ENCODE results near the gene CGB3.
"Not testable (repeated sequence)": the region's sequence is repeated elsewhere in the genome, so short reads cannot be mapped to it uniquely, and the experiment has no call there.

CGB3 gene

DNA sequence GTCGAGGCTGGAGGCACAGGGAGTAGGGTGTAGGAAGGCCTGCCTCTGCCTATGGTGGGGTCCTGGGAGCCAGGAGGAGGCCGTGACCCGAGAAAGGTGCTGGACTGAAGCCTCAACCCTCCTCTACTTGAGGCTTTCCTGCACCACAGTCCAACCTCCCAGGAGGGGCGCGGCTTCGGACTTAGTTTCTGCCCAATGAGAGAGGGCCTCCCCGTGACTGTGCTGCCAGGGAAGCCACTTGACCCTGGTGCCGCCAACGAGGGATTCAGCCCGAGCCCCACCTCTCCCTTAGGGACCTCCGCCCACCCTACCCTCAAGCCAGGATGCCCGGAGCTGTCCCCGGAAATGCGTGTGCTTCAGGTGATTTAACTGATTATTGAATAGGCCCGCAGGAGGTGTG lies at the start of gene CGB3:
Gene CGB3, minus strand, starts transcription at position 101 of the 400 bp plus-strand sequence. CDS start 362 bp downstream, outside the sequence.
- H3K4me3 ChIP-seq (ENCODE audit: low read length), result not testable (repeated sequence)

DNA sequence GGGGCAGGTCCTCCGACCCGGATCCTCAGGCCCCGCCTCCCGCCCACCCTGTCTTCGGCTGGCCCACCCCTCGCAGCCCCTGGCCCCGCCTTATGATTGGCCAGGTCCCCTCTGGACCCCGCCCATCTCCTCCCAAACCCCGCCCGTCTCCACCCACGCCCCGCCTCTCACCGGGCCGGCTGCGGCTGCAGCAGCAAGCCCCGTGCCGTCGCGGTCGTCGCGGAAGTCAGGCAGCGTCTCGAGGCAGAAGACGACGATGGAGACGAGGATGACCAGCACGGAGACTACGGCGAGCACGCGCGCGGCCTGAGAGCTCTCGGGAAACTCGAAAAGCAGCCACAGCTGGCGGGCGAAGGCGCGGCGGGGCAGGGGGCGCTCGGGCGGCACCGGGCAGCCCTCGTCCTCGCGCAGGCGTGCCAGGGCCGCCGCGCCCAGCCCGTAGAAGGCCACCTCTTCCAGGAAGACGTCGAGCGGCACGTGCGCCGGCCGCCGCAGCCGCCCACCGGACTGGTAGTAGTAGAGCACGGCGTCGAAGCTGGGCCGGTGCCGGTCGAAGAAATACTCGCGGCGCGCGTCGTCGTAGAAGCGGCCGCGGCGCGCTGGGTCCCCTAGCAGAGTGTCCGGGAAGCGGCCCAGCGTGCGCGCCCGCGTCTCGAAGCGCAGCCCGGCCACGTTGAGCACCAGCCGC lies 47.9 kb upstream of the CGB3 start:
- TF ChIP-seq ZNF274 (IDR thresholded peaks at IDR 0.05; ENCODE audit: low read depth, low read length), result no peak
- H3K4me3 ChIP-seq (ENCODE audit: low read length), result no peak overlapping the region

DNA sequence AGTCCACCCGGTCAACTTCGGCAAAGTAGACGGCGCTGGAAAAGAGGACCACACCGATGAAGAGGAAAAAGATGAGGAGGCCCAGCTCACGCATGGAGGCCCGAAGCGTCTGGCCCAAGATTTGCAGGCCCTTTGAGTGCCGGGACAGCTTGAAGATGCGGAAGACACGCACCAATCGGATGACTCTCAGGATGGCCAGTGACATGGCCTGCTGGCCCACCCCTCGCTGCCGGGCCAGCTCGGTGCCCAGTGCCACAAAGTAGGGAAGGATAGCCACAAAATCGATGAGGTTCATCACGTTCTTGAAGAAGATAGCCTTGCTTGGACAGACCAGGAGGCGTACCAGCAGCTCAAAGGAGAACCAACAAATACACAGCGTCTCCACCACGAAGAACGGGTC lies 46.3 kb upstream of the CGB3 start:
- TF ChIP-seq ZNF274 (IDR thresholded peaks at IDR 0.05; ENCODE audit: low read depth, low read length), result no peak
- H3K4me3 ChIP-seq (ENCODE audit: low read length), result no peak overlapping the region

DNA sequence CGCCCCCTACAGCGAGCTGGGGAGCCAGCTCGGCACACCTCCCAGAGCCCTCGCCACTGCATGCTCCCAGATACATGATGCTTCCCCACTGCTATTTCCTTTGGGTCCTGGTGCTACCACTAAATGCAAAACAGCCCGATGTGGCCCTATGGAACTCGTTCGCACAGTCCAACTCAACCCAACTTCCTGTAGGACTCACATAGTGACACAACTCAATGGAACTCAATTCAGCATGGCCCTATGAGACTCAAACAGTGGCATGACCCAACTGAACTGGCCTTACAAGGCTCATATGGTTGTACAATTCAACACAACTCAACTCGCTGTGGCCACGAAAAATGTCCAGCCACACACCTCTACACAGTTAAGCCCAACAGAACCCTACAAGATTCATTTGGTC lies 44.9 kb upstream of the CGB3 start:
- no peak for TF ChIP-seq ZNF274 (IDR thresholded peaks at IDR 0.05; ENCODE audit: low read depth, low read length)
- no peak overlapping the region for H3K4me3 ChIP-seq (ENCODE audit: low read length)

DNA sequence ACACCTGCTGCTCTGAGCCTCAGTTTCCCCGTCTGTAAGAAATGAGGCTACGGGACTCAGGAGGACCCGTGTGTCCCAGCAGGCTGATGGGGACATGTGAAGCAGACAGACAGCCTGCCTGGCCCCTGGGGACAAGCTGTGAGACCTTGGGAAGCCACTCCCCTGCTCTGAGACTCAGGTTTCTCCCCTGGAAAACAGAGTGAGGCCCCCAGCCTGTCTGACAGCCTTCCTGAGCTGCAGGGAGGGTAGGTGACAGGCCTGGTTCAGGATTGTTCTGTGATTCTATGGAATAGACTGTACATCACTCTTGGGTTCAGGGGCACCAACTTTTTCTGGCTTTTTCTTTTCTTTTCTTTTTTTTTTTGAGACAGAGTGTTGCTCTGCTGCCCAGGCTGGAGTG lies 43.4 kb upstream of the CGB3 start:
- no peak for TF ChIP-seq ZNF274 (IDR thresholded peaks at IDR 0.05; ENCODE audit: low read depth, low read length)
- H3K4me3 ChIP-seq (ENCODE audit: low read length), result no peak overlapping the region

DNA sequence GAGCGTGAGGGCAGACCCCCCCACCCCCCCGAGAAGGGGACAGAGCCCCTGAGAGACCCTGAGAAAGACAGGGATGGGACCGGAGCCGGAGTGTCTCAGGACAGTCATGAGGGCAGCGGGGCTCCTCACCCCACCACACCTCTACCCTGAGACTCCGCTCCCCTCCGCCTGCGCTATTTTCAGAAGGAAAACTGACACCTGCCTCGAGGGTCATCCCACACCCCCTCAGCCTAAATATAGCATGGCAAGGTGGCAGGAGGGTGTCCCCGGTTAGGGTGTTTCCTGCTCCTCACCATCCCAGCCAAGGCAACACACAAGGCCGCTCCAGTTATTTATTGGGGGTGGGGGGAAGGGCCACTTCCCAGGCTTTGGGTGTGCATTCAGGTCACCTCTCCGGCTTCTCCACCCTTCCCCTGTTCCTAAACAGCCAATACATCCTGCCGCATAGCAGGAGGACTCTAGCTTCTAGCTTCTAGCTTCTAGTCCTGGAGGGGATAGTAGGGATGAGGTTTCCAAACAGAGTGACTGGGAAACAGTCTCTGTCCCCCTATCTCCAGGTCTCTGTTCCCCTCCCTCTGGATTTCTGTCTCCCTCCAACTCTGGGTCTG lies 41.9 kb upstream of the CGB3 start:
- TF ChIP-seq ZNF274 (IDR thresholded peaks at IDR 0.05; ENCODE audit: low read depth, low read length), result no peak
- no peak overlapping the region for H3K4me3 ChIP-seq (ENCODE audit: low read length)

DNA sequence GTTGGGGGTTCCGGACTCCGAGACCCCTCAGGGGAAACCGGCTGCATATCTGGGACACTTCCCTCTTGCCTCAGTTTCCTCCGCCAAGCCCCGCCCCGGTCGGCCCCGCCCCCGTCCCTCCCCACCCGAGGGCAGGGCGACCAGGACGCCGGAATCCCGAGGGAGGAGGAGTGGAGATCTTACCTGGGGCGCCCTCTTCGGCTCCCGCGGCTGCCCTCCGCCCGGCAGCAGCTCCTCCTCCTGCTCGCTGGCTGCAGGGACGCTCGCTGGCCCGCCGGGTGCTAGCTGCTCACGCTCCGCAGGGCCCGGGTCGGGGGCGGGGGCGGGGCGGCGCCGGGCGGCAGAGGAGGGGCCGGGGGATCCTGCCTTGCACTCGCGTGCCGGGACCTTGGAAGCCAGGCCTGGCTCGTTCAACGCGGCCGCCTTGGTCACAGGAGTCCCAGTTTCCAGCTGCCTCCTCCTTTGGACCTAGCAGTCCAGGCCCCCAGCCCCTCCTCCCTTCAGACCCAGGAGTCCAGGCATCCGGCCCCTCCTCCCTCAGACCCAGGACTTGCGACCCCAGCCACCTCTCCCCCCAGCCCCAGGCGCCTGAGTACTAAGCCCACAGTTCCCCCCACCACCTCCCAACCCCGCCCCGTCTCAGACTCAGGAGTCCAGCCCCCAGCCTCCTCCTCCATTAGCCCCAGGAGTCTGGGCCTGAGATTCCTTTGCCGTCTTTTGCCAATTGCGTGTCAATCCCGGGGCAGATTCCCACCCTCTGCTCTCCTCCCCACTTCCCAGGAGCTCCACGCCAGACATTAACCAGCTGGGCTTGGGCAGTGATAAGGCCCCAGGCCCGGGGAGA lies 40.9 kb upstream of the CGB3 start, which contains the start of gene NTF4:
Gene NTF4, minus strand, starts transcription at position 51 of the 844 bp plus-strand sequence. CDS start 2,821 bp downstream, outside the sequence.
- no peak within 1 kb of the TSS for H3K4me3 ChIP-seq (ENCODE audit: low read length)
- no peak for TF ChIP-seq ZNF274 (IDR thresholded peaks at IDR 0.05; ENCODE audit: low read depth, low read length)

DNA sequence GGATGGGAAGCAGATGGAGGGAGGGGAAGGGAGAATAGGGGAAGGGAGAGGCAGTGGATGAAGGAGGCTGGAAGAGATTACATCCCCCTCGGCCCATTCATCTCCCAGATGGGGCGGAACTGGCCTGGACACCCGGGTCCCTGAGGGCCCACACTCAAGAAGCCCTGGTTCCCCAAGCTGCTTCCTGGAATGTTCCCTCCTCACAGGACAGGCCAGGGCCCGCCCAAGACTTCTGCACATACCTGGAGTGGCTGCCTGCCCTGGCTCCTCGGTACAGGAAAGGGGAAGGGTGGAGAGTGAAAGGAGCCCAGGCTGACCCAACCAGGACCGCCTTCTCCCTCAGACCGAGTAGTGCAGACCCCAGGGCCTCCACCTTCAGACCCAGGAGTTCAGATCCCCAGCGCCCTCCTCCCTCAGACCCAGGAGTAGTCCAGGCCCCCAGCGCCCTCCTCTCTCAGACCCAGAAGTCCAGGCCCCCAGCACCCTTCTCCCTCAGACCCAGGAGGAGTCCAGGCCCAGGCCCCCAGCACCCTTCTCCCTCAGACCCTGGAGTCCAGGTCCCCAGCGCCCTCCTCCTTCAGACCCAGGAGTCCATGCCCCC lies 40.0 kb upstream of the CGB3 start:
- no peak overlapping the region for H3K4me3 ChIP-seq (ENCODE audit: low read length)

DNA sequence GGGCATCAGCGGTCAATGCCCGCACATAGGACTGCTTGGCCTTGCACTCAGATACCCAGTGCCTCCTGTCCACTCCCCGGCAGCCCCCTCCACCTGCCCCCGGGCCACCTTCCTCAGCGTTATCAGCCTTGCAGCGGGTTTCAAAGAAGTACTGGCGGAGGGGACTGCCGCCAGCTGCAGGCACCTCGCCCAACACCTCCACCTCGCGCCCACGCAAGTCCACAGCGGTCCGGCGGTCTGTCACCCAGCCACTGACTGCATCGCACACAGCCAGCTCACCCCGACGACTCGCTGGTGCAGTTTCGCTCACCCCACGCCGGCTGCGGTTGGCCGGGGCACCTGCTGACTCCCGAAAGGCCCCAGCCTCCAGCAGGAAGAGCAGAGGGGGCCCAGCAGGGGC lies 37.3 kb upstream of the CGB3 start:
- no peak overlapping the region for H3K4me3 ChIP-seq (ENCODE audit: low read length)
- TF ChIP-seq ZNF274 (IDR thresholded peaks at IDR 0.05; ENCODE audit: low read depth, low read length), result no peak

More for the DNA sequence above, 40.0 kb upstream of the CGB3 start:
- TF ChIP-seq ZNF274 (IDR thresholded peaks at IDR 0.05; ENCODE audit: low read depth, low read length), result no peak

DNA sequence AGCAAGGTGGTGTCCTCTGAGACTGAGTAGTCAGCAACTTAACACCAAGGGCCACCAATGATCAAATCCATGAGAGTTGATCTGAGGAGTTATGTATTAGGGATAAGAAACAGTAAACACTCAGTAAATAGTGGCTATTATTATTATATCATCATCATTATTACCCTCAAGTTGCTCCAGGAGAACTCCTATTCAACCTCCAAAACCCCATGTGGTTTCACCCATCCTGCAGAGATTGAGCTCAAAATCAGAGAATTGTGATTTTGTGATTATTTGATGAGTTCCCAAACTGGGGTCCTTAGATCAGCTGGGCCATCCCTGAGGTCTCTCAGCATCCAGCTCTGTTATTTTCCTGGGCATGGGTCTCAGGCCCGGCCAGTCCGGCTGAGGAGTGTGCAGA lies 36.9 kb upstream of the CGB3 start:
- TF ChIP-seq ZNF274 (IDR thresholded peaks at IDR 0.05; ENCODE audit: low read depth, low read length), result no peak

DNA sequence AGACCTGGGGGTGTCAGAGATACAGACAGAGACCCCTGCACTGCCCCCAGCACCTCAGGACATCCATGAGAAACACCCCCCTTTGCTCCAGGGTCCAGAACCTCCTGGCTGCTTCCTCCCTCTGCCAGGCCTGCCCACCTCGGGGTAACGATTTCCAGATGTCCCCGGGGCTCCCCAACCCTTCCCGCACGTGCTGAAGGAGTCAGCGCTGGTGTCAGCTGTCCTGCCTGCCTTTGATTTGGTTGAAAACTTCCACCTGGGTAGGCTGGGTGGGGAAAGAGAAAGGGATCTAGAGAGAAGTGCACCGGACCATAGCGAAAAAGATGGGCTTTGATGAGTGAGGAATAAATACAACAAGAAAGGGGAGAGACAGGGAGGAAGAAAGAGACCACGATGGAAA lies 34.9 kb upstream of the CGB3 start:
- TF ChIP-seq ZNF274 (IDR thresholded peaks at IDR 0.05; ENCODE audit: low read depth, low read length), result no peak
- no peak overlapping the region for H3K4me3 ChIP-seq (ENCODE audit: low read length)

More for the DNA sequence above, 36.9 kb upstream of the CGB3 start:
- no peak overlapping the region for H3K4me3 ChIP-seq (ENCODE audit: low read length)

DNA sequence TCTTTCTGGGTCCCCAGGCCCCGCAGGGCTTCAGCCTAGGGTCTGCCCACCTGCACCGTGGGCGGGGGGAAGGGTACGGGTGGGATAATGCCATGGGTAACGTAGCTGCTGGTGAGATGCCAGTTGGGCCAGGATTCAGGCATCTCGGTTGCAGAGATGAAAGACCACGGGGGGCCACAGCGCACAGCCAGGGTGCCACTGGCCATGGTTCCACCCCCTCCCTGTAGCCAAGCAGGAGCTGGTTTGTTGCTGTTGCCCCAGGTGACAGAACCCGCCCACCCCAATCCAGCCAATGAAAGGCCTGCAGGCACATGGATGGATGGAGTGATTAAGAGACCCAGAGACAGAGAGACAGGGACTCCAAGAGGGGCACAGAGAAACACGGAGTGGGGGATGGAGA lies 34.4 kb upstream of the CGB3 start:
- H3K4me3 ChIP-seq (ENCODE audit: low read length), result no peak overlapping the region
- no peak for TF ChIP-seq ZNF274 (IDR thresholded peaks at IDR 0.05; ENCODE audit: low read depth, low read length)

DNA sequence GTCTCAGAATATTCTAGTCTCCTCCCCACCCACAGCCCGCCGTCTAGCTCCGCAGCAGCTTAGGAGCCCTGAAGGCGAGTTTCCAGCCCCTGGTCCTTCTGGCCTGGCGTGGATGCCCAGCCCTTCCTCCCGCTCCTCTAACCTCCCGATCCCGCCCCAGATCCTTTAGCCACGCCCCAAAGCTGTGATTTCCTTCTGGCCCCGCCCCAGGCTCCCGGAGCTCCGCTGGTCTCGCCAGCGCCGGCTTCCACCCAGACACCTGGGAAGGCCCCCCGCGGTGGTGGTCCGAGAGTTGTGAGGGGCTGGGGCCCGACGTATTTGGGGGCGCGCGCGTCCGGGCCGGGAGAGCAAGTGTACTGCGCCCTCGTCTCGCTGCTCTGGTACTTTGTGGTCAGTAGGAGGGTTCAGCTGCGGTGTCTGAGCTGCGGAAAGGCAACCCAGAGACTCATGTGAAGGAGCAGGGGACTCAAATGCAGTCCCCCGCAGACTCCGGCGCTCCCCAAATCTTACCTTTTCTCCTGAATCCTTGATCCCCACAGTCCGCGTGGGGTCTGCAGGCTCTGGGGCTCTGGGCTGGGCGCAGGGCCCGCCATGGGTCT lies 33.6 kb upstream of the CGB3 start, which contains the start of gene CGB7:
Gene CGB7, minus strand, starts transcription at position 114 of the 599 bp plus-strand sequence. CDS start 2,374 bp downstream, outside the sequence.
- no peak for TF ChIP-seq ZNF274 (IDR thresholded peaks at IDR 0.05; ENCODE audit: low read depth, low read length)
- H3K4me3 ChIP-seq (ENCODE audit: low read length), result no peak within 1 kb of the TSS; the same call in 1 of the 2 replicates

DNA sequence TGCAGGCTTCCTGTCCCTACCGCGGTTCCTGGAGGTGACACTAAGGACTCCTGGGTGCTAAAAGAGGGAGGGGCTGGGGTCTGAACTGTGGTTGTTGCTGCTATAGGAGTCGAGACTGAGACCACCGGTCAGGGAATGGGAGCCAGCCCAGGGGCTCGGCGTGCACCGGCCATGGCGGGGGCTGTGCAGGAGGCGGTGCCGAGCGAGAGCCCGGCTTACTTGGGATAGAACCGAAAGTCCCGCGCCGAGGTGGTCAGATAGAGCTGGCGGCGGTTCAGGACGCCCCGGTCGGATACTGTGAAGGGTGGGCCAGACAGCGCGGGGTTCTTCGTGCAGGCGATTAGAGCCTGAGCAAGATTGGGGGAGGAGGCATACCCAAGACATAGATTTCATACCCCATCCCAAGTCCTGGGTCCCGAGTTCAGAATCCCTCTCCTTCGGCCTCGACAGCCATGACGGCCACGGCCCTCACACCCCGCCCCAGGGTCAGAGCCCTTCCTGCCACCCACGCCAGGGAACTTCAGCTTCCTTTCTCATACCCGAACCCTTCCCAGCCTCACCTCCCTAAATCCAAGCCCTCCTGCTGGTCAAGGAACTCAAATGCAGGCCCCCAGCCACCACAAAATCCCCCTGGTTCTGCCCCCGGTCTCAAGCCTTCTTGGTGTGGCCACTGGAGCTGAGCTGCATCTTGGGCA lies 32.9 kb upstream of the CGB3 start:
- H3K4me3 ChIP-seq (ENCODE audit: low read length), result not testable (repeated sequence)
